Activated CD4-positive, alpha-beta T cell treated with anti-CD3 and anti-CD28 coated beads, Interleukin-2, amount 50 U/mL, for 1 hour (primary cell): ENCODE results near the gene LRRC46.

ENCODE experiments used
- DNase-seq: peaks from one replicate; pipeline ENCODE4 v3.0.0-alpha.2; 2020

LRRC46 gene

GRCh38 chr17:47853616-47854015 lies 22.1 kb downstream of the LRRC46 start:
- DNase-seq: no peak

DNA sequence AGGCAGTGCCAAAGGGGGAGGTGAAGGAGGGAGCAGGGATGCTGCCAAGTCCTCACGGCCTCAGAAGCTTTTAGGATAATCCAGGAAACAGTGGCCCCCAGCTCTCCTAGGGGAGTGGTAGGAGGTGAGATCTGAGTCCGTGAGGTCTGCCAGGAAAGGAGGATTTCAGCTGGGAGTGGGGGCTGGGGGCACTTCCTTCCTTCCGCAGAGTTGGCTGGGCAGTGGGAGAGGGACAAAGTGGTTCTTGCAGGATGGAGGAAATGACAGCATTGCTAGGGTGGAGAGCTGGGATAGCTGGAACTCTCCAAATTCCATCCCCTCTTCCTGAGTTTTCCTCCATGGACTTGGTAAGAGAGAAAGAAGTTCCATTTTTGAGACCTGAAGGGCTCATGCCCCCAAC lies 24.3 kb downstream of the LRRC46 start:
- DNase-seq: no peak

- DNase-seq: no peak
These were observed 25.4 kb downstream of the LRRC46 start for GRCh38 chr17:47856830-47857229.

GRCh38 chr17:47857551-47858455 lies 26.3 kb downstream of the LRRC46 start:
- DNase-seq: no peak

DNA sequence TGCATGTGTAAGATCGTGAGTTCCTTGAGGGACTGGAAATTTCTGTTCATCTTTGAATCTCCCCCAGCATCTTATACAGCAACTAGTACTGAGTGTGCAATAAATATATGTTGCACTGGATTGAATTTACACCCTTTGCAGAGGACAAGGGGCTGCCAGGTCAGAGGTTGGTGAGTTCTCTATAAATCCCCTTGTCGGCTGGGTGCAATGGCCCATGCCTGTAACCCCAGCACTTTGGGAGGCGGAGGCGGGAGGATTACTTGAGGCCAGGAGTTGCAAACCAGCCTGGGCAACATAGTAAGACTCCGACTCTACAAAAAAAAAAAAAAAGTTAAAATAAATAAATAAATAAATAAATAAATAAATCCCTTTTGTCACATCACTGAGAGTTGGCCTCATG lies 28.9 kb downstream of the LRRC46 start:
- DNase-seq: no peak

- DNase-seq: no peak
These were observed 31.4 kb downstream of the LRRC46 start for GRCh38 chr17:47862621-47863440.

DNA sequence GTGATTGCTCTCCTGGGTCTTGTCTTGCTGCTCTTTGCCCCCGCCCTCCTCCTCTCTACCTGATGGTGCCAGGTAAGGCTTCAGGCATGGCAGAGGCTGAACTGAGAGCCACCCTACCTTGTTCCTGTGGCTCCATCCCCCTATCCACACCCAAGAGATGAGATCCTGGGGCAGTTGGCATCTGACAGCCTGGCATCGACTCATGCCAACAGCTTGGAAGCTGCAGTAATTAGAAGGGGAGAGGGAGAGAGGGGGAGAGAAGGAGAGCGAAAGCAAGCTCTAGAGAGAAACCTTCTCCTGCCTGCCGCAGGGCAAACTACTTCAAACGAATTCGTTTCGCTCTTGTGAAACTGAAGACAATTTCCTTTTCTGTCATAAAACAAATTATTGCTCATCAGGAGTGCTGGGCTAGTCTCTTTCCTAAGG lies 33.3 kb downstream of the LRRC46 start:
- DNase-seq: no peak

GRCh38 chr17:47866941-47867340 lies 35.5 kb downstream of the LRRC46 start:
- DNase-seq: no peak

GRCh38 chr17:47867813-47868533 lies 36.5 kb downstream of the LRRC46 start:
- no peak for DNase-seq

- no peak for DNase-seq
These were observed 37.6 kb downstream of the LRRC46 start for GRCh38 chr17:47869114-47869513.

- DNase-seq: no peak
These were observed 38.6 kb downstream of the LRRC46 start for GRCh38 chr17:47870056-47870455.

DNA sequence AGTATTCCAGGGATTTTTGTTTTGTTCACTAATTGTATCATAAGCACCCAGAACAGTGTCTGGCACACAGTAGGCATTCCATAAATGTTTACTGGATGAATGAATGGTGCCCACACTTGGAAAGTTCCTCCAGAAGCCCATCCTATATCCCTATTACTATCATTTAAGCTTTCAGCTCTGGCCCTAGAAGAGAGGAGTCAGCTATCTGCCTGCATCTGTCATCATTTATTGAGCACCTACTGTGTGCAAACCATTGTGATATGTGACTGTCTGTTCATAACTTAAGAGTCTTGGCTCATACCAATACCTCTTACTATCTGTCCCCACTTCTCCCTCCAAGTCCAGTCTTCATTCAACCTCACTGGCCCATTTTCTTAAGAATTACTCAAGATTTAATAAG lies 39.6 kb downstream of the LRRC46 start:
- no peak for DNase-seq

DNA sequence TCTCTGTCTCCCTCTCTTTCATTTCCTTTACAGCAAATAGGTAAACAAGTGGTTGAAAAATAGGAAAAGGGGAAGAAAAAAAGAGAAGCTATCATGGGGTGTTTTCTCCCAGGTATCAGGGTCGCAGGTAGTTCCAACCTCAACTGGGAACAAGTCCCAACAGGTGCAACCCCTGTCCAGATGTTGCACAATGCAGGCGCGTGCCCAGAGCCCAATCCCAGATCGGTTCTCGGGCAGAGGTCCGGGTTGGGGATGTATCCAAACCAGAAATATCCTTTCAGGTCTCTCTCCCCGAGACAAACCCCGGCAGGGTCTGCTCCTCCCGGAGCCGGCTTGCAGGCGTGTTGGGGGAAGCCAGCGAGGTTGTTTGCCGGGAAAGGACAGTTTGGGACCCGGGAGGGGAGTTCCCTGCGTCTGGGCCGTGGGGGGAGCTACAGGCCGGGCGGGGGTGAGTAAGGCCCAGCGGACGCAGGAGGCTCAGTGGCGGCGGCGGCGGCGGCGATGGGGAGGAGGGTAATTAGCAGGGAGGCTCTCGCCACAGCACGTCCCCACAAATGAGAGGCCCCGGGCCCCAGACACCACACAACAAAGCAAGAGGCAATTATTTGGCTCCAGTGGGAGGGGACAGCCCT lies 40.7 kb downstream of the LRRC46 start:
- no peak for DNase-seq

DNA sequence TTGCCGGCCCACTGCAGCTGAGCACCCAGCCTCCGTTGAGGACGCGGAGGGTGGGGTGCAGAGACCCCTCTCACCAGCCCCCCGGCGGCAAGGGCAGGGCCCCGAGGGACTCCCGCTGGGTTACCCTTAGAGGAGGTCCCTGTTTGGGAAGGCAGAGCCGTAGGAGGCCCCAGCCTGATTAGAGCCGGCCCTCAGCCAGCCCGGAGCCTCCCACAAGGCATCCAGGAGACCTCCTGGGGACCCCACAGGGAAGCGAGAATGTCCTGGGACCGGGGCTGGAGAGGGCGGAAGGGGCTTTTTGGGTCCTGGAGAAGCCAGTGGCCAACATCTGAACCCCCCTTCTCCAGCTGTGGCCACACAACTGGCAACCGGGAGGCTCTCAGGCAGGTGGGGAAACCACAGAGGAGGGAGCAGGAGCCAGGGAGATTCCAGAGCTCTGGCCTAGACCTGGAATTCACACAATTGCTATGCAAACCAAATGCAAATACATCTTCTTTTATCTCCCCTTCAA lies 41.2 kb downstream of the LRRC46 start:
- no peak for DNase-seq

DNA sequence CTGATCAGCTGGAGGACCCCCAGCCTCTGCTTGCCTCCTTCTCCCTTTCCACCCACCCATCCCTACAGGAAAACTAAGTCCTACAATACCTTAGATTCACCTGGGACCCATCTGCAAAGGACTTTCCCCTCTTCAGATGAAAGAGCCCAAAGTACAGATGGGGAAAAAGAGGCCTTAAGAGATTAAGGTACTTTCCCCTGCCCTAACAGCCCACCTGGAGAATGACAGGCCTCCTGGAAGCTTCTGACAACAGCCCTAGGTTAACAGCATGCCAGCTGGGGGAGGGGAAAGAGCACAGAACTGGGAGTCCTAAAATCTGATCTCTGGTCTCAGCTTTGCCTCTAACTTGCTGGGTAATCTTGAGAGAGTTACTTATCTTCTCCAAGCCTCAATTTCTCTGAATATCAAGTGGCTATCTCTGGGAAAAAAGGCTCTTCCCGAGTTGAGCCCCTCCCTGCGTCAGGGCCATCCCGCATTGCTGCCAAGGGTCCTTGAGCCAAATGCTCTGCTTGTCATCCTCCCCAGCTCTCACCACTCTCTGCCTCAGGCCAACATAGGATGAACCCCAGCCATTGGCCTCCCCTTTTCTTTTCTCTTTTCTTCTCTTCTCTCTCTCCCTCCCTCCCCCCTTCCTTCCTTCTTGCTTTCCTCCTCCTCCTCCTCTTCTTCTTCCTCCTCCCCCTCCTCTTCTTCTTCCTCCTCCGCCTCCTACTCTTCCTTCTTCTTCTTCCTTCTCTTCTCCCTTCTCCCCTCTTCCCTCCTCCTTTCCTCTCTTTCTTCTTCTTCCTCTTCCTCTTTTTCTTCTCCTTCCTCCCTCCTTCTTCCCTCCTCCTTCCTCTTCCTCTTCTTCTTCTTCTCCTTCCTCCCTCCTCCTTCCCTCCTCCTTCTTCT lies 42.0 kb downstream of the LRRC46 start:
- DNase-seq: no peak

DNA sequence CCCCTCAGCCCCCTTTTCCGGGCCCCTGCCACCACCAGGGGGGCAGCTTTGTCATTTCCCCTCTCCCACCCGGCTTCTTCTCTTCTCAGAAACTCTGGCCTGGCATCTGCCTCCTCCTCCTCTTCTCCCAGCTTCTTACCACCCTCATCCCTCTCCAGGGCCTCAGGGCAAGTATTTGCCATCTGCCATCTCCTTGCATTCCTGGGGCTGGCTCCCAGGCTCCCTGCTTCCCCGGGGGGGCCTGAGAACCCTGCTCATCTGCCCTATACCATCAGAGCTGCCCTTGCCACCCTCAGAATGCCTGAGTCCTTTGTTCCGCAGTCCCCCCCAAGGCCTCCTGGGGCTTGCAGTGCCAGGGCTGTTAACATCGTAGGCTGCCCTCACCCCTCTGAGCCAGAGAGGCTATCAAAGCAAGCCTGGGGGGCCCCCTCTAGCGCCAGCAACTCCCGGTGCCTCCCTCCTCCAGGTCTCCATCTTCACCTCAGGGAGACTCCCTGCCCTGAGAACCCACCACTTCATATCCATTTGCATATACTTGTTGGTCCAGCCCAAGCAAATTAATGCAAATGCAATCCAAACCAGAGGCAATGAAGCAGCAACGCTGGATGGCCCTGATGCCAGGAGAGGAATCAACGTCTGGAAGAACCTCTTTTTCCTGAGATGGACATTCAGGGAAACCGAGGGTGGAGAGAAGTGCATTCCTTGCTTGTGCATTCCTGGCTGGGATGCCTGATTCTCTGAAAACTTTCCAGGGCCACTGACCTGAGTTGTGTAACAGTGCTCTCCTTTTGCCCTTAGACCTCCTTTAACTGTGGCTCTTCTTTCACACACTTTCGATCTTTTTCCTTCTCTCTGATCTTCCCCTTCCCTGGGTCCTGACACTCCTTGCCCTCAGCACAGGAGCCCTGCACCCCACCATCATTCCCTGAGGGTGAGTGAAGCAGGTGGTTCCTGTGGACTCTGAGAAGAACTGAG lies 43.8 kb downstream of the LRRC46 start:
- no peak for DNase-seq

- DNase-seq: no peak
These were observed 46.0 kb downstream of the LRRC46 start for GRCh38 chr17:47877368-47878034.

DNA sequence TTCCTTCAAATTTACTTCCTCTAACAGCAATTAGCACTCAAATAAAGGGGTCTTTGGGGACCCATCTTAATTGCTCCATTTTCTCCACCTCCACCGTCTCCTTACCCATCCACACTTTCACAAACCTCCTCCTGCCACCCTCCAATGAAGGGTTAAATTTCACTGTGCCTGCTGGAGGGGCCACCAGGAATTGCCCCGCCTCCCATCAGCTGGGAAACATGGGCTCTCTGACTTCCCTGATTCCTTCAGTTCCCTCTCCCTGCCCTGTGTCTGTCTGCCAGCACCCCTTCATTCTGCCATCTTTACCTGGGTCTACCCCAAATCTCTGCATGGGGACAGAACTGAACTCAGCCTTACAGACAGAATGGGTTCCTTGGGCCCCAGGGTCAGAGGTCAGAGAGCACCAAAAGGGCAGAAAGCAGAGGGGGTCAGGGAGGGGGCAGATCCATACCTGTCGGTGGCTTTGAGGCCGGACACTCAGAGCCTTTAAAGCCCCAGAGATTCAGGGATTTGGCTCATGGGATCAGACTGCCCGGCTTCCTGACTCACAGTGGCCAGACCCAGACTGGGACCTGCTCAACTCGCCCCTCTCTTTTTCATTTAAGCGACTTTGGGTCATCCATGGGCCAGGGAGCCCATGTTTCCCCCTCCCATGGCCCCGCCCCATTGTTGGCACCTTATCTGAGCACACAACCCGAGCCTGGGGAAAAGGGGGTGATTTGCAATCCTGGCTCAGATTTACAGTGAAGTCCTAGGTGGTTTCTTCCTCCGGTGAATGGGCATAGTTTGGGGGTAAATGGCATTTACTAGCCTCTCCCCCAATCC lies 46.9 kb downstream of the LRRC46 start:
- DNase-seq: no peak
